HG03175 (cell line): Measurements from ENCODE around the gene SLC27A3.

Experiments used
- ATAC-seq: cut with Tn5 transposase; IDR thresholded peaks from one replicate; pipeline ENCODE4 v1.9.1; 2021; ENCODE audit warnings: mild to moderate bottlenecking, moderate library complexity; ENCODE audit not compliant: unreplicated experiment

Gene SLC27A3, protein sequence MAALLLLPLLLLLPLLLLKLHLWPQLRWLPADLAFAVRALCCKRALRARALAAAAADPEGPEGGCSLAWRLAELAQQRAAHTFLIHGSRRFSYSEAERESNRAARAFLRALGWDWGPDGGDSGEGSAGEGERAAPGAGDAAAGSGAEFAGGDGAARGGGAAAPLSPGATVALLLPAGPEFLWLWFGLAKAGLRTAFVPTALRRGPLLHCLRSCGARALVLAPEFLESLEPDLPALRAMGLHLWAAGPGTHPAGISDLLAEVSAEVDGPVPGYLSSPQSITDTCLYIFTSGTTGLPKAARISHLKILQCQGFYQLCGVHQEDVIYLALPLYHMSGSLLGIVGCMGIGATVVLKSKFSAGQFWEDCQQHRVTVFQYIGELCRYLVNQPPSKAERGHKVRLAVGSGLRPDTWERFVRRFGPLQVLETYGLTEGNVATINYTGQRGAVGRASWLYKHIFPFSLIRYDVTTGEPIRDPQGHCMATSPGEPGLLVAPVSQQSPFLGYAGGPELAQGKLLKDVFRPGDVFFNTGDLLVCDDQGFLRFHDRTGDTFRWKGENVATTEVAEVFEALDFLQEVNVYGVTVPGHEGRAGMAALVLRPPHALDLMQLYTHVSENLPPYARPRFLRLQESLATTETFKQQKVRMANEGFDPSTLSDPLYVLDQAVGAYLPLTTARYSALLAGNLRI

DNA sequence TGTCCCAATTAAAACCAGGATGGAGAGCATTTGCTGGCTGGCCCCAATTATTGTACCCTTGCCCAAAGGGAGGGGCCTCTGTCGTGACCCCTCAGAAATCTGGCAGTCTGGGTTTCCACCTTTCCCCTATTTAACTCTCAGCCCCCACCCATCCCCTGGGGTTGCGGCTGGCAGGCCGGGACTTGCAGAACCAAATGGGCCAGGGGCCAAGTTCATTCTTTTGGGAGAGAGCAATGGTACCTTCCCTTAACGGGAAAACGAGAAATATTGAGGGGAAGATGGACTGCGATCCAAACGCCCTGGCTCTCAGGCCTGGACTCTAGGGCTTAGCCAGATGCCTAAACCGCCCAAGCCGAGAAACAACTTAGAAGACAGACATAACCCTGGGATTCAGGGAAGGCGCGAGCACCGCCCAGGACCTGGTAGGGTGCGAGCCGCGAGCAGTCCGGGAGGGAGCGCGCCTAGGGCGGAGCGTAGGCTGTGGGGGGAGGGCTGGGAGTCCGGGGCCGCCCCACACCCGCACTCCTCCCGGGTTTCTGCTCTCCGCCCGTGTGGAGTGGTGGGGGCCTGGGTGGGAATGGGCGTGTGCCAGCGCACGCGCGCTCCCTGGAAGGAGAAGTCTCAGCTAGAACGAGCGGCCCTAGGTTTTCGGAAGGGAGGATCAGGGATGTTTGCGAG, at the start of gene SLC27A3:
SLC27A3 (plus strand) TSS at position 628 of the 678 bp plus-strand sequence. CDS start 91 bp downstream, outside the sequence.
- ATAC-seq, result peak; percentile 8

DNA sequence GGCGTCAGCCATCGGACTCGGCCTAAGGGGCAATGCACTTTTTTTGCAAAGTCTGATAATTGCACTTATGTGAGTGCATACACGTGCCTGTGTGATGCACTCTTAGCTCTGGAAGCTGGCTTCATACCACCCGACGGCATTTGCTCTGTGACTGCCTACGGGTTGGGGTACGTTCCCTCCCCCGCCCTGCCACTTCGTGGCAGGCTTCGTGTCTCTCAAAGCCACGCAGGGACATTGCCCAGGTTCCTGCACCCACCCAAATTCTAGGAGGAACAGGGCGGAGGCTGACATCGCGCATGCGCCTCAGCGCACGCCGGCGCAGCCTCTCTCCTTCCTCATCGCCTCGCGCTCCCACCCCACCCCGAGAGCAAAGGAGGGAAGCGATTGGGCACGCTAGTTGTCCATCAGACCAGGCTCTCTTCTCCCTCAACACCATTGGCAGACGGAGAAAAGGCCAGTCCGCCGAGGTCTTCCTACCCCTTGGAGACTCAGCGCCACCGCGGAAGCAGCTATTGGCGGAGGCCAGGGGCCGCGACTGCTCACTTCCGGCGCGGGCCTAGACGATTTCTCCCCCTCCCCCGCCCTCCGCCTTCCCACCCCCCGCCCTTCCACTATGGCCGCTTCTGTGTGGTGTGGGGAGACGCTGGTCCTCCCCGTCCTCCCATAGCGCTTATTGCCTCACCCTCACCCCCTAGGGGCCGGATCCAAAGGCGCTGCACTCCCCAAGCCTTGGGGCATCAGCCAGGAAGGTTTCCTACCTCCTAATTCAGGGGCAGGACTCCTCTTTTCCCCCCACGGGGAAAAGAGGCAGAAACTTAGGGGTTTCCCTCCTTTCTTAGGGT, 47.5 kb upstream of the SLC27A3 start, which contains the start of gene INTS3:
INTS3 (plus strand) TSS at position 588 of the 842 bp plus-strand sequence. CDS start 585 bp downstream, outside the sequence.
- peak; percentile 98 for ATAC-seq

DNA sequence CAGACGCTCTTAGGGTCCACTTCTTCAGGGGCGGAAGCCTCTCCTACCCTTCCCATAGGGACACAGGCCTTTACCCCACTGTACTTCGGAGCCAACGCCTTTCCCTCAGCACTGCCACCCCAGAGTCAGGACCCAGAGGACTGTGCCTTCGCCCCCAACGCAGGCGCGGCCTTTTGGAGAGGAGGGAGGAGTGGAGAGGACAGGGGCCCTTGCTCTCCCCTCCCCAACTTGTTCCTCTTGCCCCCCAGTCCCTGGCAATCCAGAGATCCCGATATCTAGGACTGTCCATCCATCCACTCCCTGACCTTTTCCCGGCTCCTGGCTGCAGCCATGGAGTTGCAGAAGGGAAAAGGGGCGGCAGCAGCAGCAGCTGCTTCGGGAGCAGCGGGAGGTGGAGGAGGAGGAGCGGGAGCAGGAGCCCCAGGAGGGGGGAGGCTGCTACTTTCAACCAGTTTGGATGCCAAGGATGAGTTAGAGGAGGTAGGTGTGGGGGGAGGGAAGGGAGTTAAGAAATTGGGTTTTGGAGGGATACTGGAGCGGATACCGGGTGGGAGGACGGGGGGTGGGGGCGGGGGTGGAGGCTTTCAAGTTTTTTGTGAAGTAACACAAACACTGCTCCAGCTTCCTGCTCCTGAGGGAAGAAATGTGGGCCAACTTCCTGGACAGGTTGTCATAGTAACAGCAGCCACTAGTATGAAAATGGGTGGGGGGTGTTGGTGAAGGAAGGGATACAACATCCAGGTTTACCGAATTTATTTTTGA, 46.7 kb upstream of the SLC27A3 start:
- ATAC-seq, result no peak

DNA sequence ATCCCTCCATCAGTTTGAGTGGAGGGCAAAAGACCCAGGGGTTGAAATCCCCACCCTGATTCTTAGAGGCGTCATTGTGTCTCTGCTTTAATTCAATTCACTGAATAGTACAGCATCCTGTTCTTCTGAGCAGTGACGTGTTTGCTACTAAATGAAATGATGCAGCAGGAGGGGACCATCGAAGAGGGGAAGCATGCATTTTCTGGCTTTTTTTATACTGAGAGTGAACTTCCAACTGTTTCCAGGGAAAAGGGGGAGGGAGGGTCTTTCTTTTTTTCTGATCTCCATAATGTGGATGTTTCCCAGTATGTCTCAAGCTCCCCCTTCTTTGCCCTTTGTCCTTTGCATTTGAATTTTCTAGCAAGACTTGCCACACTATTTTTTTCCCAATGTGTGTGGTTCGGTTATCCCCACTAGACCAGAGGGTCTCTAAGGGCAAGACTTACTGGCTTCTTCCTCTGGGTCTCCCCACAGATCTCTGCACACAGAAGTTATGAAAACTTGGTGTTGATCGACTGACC, 44.7 kb upstream of the SLC27A3 start:
- ATAC-seq, result no peak

DNA sequence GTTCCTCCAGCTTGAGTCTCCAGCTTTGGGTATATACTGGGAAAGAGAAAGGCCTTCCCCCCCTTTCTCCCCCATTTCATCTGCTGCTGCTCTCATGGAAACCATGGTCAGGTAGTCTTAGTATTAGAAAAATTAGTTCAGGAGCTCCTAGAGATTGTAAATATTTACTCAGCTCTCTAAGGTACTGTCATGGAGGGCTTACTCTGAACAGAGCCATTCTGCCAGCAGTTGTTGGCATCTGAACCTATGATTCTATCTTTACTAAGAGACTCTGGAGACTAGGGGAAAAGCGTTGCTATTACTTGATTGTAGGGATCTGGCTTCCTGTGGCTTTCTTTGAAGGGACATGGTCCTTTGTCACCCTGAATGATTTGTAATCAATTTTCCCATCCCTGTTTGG, 41.2 kb upstream of the SLC27A3 start:
- ATAC-seq, result no peak

DNA sequence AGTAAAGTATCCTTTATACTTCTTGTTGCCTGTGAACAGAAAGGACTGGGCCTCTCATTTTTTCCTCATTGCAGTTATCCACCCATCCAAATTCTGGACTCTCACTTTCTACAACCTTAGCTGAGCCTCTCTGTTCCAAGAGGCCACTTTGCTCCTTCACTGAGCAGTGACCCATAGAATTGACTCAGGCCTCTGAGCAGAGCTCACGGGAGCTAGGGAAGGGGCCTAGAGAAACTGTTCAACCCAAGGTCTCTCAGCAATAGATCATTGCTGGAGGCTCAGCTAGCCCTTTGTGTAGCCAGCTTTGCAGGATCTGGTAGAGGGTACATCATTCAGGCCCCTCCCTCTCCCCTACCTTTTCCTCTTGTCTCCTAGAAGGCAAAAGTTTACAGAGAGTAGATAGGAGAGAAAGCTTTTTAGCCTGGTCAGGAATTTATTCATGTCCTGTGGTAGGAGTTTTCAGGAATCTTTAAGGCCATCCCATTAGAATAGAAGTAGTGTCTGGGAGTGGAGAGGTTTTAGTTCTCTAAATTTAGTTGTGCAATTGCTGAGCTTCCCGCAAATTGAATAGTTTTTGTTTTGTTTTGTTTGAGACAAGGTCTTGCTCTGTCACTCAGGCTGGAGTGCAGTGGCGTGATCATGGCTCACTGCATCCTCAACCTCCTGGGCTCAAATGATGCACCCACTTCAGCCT, 40.7 kb upstream of the SLC27A3 start:
- no peak for ATAC-seq

DNA sequence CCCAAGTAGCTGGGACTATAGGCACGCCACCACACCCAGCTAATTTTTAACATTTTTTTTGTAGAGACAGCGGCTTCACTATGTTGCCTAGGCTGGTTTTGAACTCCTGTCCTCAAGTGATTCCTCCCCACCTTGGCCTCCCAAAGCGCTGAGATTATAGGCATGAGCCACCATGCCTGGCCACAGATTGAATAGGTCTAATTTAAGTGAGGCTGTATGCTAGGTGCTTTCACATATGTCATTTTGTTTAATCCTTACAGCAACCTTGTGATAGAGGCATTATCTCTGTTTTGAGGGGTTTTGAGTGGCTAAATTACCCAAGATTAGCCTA, 40.2 kb upstream of the SLC27A3 start:
- no peak for ATAC-seq

DNA sequence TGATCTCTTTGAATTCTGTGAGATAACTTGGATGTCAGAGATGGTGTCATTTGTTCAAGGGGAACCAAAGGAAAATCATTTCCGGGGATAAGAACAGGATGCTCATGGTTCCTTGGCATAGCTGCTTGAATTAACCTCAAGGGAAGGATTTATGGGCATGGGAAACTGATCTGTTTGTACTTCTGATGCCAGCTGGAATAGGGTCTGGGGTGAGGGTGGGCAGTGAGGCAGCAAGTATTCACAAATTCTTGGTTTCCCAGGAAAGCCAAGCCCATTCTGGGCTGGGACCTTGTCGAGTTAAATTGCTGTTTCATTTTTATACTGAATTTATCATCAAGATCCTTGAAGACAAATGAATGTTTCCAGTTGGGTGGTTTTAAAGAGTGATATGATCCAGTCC, 33.2 kb upstream of the SLC27A3 start:
- ATAC-seq, result no peak

DNA sequence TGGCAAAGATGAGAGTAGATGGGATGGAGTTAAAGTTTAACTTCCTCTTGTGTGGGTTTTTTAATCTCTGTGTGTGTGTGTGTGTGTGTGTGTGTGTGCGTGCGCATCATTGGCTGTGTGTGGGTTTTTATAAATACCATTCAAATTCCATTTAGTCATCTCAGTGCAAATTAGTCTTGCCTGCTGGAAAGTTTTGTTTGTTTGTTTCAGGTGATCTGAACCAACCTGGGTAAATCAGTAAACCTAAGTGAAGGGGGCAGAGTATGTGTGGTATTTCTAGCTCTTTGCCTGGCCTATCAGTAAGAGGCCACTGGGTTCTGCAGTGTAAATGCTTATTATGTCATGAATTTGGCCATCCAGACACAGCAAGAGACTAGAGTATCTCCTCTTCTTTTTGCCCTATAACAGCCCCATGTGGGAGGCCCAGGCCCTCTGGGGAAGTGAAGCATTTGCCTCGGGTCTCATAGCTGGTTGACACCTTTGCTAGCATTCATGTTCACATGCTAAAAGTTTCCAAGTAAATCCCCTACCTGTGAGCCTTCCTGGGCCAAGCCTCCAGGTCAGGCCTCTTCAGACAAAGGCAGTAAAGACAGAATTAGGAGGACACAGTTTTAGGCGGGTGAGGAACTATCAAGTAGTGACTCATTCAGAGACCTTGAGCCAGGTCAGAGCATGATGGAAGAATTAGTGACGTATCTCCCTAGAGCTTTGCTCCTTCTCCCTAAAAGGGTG, 32.6 kb upstream of the SLC27A3 start:
- peak; percentile 73 for ATAC-seq

DNA sequence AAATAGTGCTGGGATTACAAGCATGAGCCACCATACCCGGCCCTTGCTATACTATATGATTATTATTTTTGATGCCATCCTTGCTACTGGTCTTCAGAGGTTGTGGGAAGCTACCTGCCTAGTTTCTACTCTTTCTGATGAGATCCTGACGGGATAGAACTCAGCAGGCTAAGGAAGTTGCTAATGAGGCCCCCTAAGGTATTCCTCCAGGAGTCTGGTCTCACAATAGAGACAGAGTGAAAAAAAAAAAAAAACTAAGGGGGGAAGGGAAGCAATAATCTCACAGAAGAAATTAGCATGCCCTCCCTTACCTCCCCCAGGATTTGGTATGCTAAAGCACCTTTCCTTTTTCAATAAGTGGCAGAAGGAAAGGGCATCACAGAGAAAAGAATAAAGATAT, 29.8 kb upstream of the SLC27A3 start:
- ATAC-seq, result no peak

DNA sequence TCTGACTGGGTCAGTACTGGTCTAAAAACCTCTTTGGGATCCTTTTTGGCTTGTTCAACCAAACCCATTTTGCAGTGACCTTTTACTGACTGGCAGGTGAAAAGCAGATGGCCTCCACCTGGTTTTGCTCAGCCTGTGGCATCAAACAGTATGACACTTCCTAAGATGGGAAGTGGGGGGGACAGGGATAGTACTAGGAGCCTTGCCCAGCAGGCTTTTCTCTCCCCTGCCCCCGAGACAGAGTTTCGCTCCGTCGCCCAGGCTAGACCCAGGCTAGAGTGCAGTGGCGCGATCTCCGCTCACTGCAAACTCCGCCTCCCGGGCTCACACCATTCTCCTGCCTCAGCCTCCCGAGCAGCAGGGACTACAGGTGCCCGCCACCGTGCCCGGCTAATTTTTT, 29.0 kb upstream of the SLC27A3 start:
- ATAC-seq, result no peak

DNA sequence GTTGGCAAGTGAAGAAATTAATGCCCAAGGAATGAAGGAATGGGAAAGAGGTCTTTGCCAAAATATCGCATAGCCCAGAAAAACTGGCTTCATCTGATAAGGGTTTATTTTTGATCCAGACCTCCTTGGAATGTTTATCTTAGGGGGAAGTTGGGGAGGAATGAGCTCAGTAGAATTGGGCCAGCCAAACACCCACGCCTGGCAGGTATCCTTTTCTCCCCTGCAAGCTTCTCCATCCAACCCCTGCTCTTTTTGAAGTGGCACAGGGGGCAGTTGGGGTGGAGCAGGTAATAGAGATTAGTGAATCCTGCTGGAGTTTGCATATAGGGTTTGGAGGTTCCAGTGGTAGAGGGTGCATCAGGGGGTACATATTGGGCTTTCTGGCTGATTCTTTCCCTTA, 26.3 kb upstream of the SLC27A3 start:
- no peak for ATAC-seq

DNA sequence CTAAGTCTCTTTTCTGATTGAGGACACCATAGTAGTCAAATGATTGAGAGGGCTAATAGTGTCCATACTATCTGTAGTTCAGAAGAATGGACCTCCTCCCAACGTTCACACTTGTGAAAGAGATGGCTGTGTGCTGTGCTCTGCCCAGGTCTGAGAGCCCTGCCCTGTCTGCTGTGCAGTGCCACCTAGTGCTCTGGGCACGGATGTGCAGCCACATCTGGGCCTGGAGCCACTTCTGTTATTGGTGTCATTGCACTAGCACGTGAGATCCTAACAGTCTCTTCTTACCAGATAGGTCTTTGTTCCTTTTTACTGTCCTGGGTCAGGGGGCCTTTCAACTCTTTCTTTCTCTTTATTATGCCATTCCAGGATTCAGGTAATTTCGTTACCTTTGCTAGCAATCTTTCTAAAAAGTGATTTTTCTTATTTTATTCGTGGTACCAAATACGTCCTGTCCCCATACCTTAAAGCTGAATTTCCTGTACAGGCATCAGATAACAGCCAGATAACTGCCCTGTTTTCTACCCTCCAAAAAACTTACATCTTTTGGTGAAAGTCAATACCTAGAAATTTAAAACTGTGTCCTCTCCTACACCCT, 25.7 kb upstream of the SLC27A3 start:
- peak; percentile 86 for ATAC-seq

DNA sequence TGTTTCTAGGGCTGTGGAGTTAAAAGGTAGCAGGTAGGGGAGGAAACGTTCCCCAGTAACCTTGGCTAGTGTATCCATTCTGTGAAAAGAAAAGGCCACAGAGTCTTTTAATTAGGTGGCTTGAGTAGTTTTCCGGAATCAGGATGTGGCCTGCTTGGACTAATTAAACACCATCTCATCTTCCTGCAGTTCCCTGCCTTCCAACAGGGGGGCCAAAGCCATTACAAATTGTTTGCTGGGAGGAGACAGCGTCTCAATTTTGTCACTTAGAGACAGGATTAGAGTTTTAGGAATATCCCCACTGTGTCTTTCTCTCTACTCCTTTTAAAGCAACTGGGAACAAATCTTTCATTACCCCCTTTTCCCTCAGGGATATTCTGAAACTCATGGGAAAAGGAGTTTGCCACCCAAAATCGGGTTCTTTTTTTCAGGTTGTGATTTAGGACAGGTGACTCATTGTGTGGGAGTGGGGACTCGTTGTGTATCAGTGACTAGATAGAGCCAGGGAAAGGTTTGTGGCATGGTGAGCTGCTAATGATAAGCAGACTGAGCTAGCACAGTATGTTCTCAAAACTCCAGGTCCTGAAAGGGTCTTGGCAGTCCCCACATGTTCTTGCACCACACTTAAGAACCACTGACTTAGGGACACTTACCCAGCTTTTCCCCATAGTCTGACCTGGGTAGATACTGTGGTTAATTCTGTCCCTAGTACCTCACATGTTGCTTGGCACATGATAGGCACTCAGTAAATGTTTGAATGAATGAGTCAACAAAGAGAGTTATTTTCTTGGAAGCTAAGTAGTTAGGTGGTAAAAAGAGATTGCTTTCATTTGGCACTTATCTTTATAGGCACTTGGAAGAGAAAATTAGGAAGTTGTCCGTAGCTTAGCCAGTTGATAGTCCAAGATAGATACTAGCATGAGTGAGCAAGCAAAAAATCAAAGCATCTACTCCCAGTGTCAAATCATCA, 24.9 kb upstream of the SLC27A3 start:
- no peak for ATAC-seq

DNA sequence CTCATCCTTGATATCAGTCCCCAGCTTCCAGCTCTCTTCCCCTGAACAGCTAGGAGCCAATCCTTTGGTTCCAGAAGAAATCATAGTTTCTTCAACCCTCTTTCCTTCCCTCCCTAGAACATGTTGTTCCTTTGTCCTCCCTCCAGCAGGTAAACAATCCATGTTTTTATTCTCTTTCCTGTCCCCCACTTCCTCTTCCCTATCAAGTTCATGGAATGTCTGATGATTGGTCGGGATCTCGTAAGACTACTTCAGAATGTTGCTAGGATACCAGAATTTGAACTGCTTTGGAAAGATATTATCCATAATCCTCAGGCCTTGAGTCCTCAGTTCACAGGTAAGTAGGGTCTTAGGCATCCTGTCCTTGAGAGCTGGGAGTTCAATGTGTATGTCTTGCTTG, 23.1 kb upstream of the SLC27A3 start:
- ATAC-seq, result no peak

DNA sequence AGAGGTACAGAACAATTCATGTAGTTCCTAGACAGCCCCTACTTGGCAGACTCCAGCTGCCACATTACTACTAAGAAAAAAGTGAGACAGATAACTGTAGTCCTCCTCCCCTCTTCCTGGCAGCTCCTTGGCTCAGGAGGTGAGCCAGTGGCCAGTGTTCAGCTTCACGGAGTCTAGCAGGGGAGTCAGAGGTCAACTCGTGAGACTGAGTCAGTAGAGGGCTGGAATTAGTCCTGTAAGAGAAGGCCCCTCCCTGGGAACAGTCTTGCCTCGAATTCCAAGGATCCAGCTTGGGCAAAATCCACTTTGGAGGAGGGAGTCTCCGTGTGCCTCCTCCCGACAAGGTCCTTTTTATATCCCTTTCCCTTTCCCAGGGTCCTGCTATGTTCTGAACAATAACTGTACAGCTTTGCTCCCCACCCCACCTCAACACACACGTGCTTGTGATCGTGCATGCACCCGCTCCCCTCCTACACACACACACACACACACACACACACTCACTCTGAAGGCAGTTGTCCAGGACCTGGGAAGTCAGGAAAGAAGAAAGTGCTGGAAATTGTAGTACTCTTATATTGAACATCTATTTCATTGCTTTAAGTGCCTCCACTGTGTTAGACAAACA, 22.5 kb upstream of the SLC27A3 start:
- ATAC-seq, result no peak

DNA sequence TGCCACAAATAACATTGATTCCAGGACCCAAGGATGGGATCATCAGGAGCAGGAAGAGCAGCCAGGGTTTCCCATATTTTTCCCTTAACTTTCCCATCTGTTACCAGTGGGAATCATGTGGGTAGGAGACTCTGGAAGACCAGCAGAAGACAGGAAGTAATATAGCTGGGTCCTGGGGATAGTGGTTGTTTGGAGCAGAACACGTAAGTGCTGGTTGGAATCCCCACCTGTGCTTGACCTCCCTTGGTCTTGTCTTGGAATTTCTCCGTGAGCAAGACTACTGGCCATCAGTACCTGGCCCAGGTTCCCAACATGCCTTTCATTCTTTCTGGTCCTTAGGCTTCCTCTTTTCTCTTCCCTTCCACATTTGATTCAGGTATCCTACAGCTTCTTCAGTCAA, 20.9 kb upstream of the SLC27A3 start:
- ATAC-seq, result no peak
